Activated CD4-positive, alpha-beta T cell treated with anti-CD3 and anti-CD28 coated beads, Interleukin-10, Interleukin-2, amounts not matched to agents 100 ng/mL and 50 ng/mL, durations not matched to agents 16 hours and 8 hours (primary cell): Measurements from ENCODE around the gene WASF2.
"Not testable (repeated sequence)": the region's sequence is repeated elsewhere in the genome, so short reads cannot be mapped to it uniquely, and the experiment has no call there.

ENCODE experiments used
- DNase-seq: peaks from one replicate; pipeline ENCODE4 v3.0.0-alpha.2; 2020

The WASF2 gene, protein sequence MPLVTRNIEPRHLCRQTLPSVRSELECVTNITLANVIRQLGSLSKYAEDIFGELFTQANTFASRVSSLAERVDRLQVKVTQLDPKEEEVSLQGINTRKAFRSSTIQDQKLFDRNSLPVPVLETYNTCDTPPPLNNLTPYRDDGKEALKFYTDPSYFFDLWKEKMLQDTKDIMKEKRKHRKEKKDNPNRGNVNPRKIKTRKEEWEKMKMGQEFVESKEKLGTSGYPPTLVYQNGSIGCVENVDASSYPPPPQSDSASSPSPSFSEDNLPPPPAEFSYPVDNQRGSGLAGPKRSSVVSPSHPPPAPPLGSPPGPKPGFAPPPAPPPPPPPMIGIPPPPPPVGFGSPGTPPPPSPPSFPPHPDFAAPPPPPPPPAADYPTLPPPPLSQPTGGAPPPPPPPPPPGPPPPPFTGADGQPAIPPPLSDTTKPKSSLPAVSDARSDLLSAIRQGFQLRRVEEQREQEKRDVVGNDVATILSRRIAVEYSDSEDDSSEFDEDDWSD

DNA sequence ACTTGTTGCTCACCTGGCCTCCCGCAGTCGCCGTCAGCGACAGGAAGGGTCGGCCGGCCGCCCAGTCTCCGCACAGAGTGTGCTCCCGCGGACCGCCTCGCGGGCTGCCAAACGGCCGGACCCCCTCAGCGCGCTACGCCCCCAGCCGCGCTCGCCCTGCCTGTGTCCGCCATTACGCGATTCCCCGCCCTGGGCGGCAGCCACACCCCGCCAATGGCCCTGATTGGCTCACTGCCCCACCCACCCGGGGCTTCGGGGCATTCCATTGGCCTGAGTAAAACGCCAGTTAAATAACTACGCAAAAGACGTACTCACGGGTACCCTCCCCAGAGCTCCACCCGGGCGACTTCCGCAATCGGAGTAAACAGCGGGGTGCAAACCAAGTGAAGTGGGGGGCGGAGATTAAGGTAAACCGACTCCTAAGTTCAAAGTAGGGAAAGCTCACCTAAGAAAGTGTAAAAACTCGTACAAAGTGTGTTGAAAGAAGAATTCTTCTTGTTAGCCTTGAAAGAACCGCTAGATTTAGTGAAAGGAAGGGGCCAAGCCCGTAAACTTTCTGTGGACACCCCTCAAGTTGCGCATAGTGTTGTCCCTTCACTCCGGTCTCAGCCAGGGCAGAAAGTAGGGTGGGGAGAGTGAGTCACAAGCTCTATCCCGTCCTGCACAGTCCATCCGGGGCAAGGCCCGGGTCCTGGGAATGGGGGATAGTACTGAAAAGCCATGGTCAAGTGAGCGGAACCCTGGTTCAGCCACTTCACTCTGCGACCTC lies at the start of gene WASF2:
WASF2 (minus strand) TSS at position 195 of the 769 bp plus-strand sequence. CDS start 61,277 bp downstream, outside the sequence.
- peak; percentile 98 for DNase-seq

DNA sequence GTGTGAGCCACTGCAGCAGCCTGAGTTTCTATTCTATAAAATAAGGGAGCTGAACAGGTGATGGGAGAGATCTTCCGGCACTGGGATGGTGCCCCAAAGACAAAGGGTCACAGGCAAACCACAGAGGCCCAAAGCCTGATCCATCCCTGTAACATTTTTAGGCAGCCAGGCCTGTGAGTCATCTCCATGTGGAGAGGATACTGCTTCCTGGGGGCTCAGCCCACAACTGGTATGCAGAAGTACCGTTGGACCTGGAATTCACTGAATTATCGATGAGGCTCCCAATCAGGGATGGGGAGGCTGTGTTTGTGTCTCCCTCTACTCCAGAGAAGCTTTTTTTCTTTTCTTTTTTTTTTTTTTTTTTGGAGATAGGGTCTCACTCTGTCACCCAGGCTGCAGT lies 48.8 kb upstream of the WASF2 start:
- DNase-seq, result no peak

- not testable (repeated sequence) for DNase-seq
Observed at GRCh38 chr1:27538305-27538676, 48.3 kb upstream of the WASF2 start.

DNA sequence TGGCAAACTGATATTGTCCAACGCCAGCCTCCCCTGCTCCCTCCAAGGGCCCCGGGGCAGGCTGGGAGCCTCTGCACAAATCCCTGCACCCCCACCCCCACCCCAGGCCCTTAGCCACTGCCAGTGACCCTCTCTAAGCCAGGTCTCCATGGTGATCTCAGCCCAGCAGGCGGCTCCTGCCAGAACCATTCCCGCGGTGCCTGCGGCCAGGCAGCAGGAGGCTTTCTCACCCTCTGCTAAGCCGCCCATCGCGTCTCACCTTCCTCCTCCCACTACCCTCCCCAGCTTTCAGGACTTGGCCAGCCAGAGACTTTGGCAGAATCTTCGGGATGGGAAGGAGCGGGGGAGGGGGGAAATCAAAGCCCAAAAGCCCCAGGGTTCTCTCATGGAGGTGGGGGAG lies 46.8 kb upstream of the WASF2 start:
- no peak for DNase-seq

GRCh38 chr1:27536010-27536757 lies 46.2 kb upstream of the WASF2 start:
- DNase-seq, result no peak

- DNase-seq, result no peak
Observed at GRCh38 chr1:27535386-27535785, 45.4 kb upstream of the WASF2 start.

DNA sequence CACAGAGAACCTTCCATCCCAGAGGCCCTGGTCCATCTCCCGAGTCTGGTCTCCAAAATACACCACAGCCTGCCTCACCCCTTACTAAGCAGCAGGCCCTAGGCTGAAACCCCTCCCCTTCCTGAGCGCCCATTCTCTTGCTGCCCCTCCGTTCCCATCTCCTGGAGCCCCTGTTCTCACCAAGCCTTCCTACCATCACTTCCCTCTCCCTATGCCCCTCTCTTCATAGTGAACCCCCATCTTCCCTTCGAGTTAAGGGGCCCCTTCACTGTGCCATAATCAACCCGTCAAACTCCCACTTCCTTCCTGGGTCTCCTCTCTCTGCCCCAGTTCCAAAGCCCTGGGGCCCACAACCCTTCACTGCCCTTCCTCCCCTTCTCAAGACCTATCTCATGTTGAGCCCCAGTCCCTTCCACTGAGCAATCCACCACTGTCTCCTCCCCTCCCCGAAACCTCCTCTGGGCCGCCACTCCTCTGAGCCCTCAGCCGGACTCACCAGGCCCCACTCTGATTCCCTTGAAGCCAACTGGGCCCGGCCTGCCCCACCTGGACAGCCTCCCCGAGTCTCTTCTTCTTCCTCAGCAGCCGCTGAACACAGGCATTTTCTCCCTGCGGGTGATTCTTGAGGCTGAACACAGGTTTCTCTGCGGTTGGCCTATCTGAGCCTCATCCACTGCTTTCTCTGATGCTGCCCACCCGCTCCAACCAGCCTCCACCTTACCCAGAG lies 42.2 kb upstream of the WASF2 start:
- no peak for DNase-seq

GRCh38 chr1:27530192-27530591 lies 40.2 kb upstream of the WASF2 start:
- no peak for DNase-seq

- no peak for DNase-seq
Observed at GRCh38 chr1:27529704-27530018, 39.7 kb upstream of the WASF2 start.

- DNase-seq, result no peak
Observed at GRCh38 chr1:27528818-27529703, 39.1 kb upstream of the WASF2 start.

- peak; percentile 16 for DNase-seq
Observed at GRCh38 chr1:27527890-27528817, 38.2 kb upstream of the WASF2 start.

- DNase-seq, result peak; percentile 18
Observed at GRCh38 chr1:27527223-27527889, 37.4 kb upstream of the WASF2 start.

DNA sequence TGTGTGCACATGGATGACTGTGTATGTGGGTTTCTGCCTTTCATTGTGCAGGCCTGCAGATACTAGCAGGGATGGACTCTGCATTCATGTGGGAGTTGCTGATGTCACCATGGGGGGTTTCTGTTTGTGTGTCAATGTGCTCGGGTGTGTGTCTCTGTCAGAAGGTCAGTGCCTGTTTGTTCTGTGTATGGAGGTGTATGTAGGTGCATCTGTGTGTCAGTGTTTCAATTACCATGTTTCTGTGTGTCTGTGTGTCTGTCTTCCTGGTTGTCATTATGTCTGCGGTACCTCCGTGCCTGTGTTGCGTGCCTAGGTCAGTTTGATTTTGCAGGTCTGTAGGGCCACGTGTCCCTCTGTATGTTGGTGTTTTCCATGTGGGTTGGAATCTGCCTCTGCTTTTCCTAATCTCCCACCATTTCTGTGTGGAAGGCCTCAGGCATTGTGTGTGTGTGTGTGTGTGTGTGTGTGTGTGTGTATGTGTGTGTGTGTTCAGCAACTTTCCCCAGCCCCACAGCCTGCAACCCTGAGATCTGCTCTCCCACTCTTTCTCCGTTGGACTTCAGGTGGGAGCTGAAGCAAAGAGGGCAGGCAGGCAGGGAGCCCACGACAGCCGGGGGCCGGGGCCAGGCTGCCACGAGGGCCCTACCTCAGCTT lies 36.7 kb upstream of the WASF2 start:
- DNase-seq, result peak; percentile 16

- peak; percentile 79 for DNase-seq
Observed at GRCh38 chr1:27525296-27526272, 35.6 kb upstream of the WASF2 start.

- DNase-seq, result no peak
Observed at GRCh38 chr1:27523337-27524020, 33.5 kb upstream of the WASF2 start.

- DNase-seq, result peak; percentile 83
Observed at GRCh38 chr1:27522432-27523336, 32.7 kb upstream of the WASF2 start.
